ENCODE data around the gene CLEC20A. TPM values are rescaled to one million over a fixed set of nuclear protein-coding genes. Genes with fewer than 3 reads are reported as not detected.

Gene CLEC20A
- total and polyA plus RNA-seq, 2 of the 8 experiments (the other 6 are each of a cell fraction or from before 2014, with no cell fraction given) = not detected

- H3K18ac ChIP-seq (ENCODE audit: extremely low read depth, low read length) = no peak overlapping the region
- FAIRE-seq = no peak
- no peak overlapping the region for H2BK5ac ChIP-seq (ENCODE audit: low read depth, low read length)
- H3K36me3 ChIP-seq (ENCODE audit: control insufficient read depth in 2 of 4, insufficient read depth in 4 of 4, low read length in 3 of 4) = no peaks in the 10 kb centered on the region
- H2AFZ ChIP-seq (ENCODE audit: low read length) = no peak overlapping the region
- H2BK15ac ChIP-seq (ENCODE audit: low read length) = no peak overlapping the region
- H3K9me3 ChIP-seq (ENCODE audit: insufficient read depth in 2 of 2, low read depth in 1 of 2, low read length in 1 of 2) = no peaks in the 10 kb centered on the region
- H3K27ac ChIP-seq (ENCODE audit: low read depth, low read length) = no peak overlapping the region
- H4K20me1 ChIP-seq (replicated peaks in 1 of 2; ENCODE audit: control insufficient read depth in 1 of 2, insufficient read depth in 2 of 2, low read length in 2 of 2) = no peaks in the 10 kb centered on the region
- no peaks in the 10 kb centered on the region for H3K79me2 ChIP-seq (ENCODE audit: control insufficient read depth in 1 of 2, insufficient read depth in 2 of 2, low read length in 2 of 2)
- H4K5ac ChIP-seq (ENCODE audit: insufficient read length, low read depth, low read length) = no peak overlapping the region
- no peak overlapping the region for H4K8ac ChIP-seq (ENCODE audit: extremely low read depth, insufficient read depth, low read length)
- no peak overlapping the region for H3K23ac ChIP-seq (ENCODE audit: insufficient read length)
- ChIA-PET CTCF (ENCODE audit: partially characterized antibody) (interaction anchor here (0.6 to 16.8 kb wide), 6 partner anchors 13 to 572 kb away, joined by 3 to 238 read pairs (median 4); no protein-coding TSS in a partner anchor), POLR2A (ENCODE audit: partially characterized antibody) (no interaction called here)
- H3K4me3 ChIP-seq (ENCODE audit: extremely low read depth in 1 of 4, insufficient read depth in 2 of 4, low read depth in 3 of 4, low read length in 4 of 4) = no peak overlapping the region
- H2BK20ac ChIP-seq (ENCODE audit: low read length) = no peak overlapping the region
- TF ChIP-seq USF2 (IDR thresholded peaks at IDR 0.05; ENCODE audit: low read length) = no peak
- no peak for TF ChIP-seq RXRA (IDR thresholded peaks at IDR 0.05; ENCODE audit: insufficient read depth, low read depth, low read length)
- no peak for TF ChIP-seq GTF2F1 (IDR thresholded peaks at IDR 0.05; ENCODE audit: borderline replicate concordance, low read depth, low read length)
- TF ChIP-seq CREB1 (IDR thresholded peaks at IDR 0.05) = no peak
- TF ChIP-seq NRF1 (IDR thresholded peaks at IDR 0.05; ENCODE audit: low read depth, low read length) = no peak
- TF ChIP-seq BACH1 (IDR thresholded peaks at IDR 0.05; ENCODE audit: low read length) = no peak
- TF ChIP-seq YY1 (IDR thresholded peaks at IDR 0.05; ENCODE audit: low read depth, low read length) = no peak
- H3K4ac ChIP-seq (replicated peaks; ENCODE audit: insufficient read length, low read depth, low read length) = no peak overlapping the region
- peak overlapping the region; percentile 31 for H2BK120ac ChIP-seq (replicated peaks; ENCODE audit: low read depth, low read length)
- H2AK5ac ChIP-seq (ENCODE audit: low read depth, low read length) = no peak overlapping the region
- H3K56ac ChIP-seq (replicated peaks; ENCODE audit: insufficient read length, low read depth, low read length) = no peak overlapping the region
- H3K9ac ChIP-seq (replicated peaks in 1 of 4; ENCODE audit: extremely low read depth in 1 of 4, low read depth in 3 of 4, low read length in 3 of 4) = no peak overlapping the region
- no peaks in the 10 kb centered on the region for H3K27me3 ChIP-seq (replicated peaks in 1 of 4; ENCODE audit: control insufficient read depth in 3 of 4, extremely low read depth in 1 of 4, insufficient read depth in 3 of 4, low read length in 3 of 4)
- no peak for DNase-seq (ENCODE audit: low read depth in 1 of 2, low spot score in 2 of 2)
- H3K14ac ChIP-seq (ENCODE audit: insufficient read length) = no peak overlapping the region
- no peaks in the 10 kb centered on the region for H3K4me1 ChIP-seq (replicated peaks in 1 of 4; ENCODE audit: control insufficient read depth in 3 of 4, insufficient read depth in 4 of 4, low read length in 3 of 4)
- H4K91ac ChIP-seq (replicated peaks; ENCODE audit: insufficient read length, low read length) = no peak overlapping the region
- no peaks in the 10 kb centered on the region for H3K79me1 ChIP-seq (ENCODE audit: low read depth, low read length)
- H3K23me2 ChIP-seq (ENCODE audit: low read depth, low read length) = no peaks in the 10 kb centered on the region
- WGBS, 2 experiments (ENCODE audit: extremely low coverage in 1 of 2, insufficient coverage in 1 of 2, insufficient read length in 1 of 2, insufficient replicate concordance in 2 of 2, low coverage in 1 of 2, low lambda C conversion rate in 2 of 2, missing lambda C conversion rate in 1 of 2) = 89% methylated on average over 4 of the region's 4 CpGs; no CpG with 5 or more reads in 1 of the 2 experiments
- no peak overlapping the region for H2BK12ac ChIP-seq (ENCODE audit: low read depth, low read length)
- H3K4me2 ChIP-seq (ENCODE audit: insufficient read depth in 1 of 2, low read depth in 2 of 2, low read length in 2 of 2) = no peak overlapping the region
These were observed 22.1 kb upstream of the CLEC20A start for GRCh38 chr1:178518894-178519293.

All from H1 (cell line).